Panc1 (cell line): ENCODE measurements around the gene RGMA.

ENCODE experiments used
- CTCF ChIP-seq: fragments of 450-650 bp; IDR thresholded peaks from 2 replicates; pipeline ENCODE4 v1.5.1; 2017; ENCODE audit warnings: mild to moderate bottlenecking
- REST ChIP-seq, 2 experiments: IDR thresholded peaks; 2 replicates each; pipeline ENCODE4 v1.6.1; 2011 to 2012; ENCODE audit warnings: low read depth in 2 of 2, control low read depth in 1 of 2, low read length in 1 of 2, mild to moderate bottlenecking in 1 of 2, moderate library complexity in 1 of 2; ENCODE audit not compliant: insufficient read depth in 1 of 2
- TCF7L2 ChIP-seq: IDR thresholded peaks from 2 replicates; pipeline ENCODE4 v1.6.1; 2011; ENCODE audit warnings: mild to moderate bottlenecking, low read depth, low read length, inconsistent platforms

DNA sequence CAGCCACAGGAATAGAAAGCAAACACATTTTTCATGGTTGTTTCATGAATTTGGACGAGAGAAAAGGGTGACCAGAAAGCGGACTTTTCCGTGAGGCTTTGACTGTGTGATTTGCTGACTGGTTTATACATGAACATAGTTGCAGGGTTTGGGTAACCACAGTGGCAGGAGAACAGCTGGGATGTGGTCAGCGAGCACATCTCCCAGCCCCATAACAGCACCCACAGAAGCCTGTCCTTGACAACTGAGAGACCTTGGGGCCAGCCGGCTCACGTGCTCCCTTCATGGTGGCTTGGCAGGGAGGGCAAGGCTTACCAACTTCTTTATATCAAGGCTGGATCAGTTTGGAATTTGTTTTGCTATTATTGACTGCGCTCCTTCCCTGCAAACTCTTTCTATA is 13.2 kb upstream of the RGMA start:
- TF ChIP-seq CTCF, result no peak
- TF ChIP-seq TCF7L2, result no peak
- no peak for TF ChIP-seq REST (IDR thresholded peaks at IDR 0.05; ENCODE audit: insufficient read depth in 1 of 2, low read depth in 2 of 2, low read length in 1 of 2)
